Activated CD4-positive, alpha-beta T cell treated with anti-CD3 and anti-CD28 coated beads for 48 hours (primary cell): ENCODE measurements around the gene NUMA1.
A peak's percentile ranks its signal among the peaks of the same experiment; 100 is the strongest.

Source experiments
- DNase-seq: peaks from one replicate; pipeline ENCODE4 v3.0.0-alpha.2; 2020

The NUMA1 gene

DNA sequence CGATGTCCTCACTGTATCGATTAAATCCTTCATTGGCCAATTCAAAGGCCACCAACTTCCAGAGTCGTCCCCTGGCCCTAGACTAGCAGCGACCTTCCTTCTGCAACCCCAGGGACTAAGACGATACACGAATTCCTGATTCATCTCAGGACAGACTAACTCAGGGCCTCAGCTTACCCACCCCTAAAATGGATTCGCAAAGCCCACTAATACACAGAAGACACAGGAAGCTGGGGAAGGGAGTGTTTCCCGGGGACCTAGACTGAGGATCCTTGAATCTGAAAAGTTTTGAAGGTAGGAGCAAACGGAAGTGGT lies 22.2 kb upstream of the NUMA1 start:
- DNase-seq: no peak

GRCh38 chr11:72102162-72102561 lies 21.8 kb upstream of the NUMA1 start:
- DNase-seq: no peak

DNA sequence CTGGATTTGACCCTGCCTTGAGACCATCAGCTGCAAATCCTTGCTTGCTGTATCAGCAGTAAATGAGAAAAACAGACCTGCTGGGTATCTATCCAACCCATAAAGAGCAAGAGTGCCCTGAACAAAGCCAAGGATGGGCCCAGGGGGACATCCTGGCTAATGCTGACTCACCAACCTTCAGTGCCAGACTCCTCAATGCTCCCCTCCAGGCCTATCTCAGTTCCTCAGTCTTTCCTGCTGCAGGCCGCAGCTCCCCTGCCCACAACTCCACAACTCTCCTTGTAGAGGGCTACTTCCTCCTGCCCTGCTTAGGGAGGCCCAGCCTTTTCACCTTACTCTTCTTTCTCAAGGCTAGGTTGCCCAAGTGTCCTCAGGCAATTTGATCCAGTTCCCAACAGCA lies 20.1 kb upstream of the NUMA1 start:
- no peak for DNase-seq

DNA sequence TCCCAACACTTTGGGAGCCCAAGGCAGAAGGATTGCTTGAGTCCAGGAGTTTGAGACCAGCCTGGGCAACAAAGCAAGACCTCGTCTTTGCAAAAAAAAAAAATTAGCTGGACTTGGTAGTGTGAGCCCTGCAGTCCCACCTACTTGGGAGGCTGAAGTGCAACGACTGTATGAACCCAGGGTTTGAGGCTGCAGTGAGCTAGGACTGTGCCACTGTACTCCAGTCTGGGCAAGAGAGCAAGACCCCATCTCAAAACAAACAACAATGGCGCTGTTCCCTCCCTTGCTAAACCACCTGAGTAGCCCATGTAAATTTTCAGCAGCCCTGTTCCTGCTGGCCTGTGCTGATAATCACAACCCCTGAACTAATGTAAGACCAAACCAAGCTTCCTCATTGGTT lies 19.7 kb upstream of the NUMA1 start:
- no peak for DNase-seq

GRCh38 chr11:72098741-72099140 lies 18.4 kb upstream of the NUMA1 start:
- no peak for DNase-seq

GRCh38 chr11:72091292-72091691 lies 10.9 kb upstream of the NUMA1 start:
- peak; percentile 73 for DNase-seq

- DNase-seq: no peak
These were observed 7.9 kb upstream of the NUMA1 start for GRCh38 chr11:72088076-72088808.

GRCh38 chr11:72085621-72086351 lies 5.4 kb upstream of the NUMA1 start:
- no peak for DNase-seq

GRCh38 chr11:72084965-72085364 lies 4.6 kb upstream of the NUMA1 start:
- no peak for DNase-seq

DNA sequence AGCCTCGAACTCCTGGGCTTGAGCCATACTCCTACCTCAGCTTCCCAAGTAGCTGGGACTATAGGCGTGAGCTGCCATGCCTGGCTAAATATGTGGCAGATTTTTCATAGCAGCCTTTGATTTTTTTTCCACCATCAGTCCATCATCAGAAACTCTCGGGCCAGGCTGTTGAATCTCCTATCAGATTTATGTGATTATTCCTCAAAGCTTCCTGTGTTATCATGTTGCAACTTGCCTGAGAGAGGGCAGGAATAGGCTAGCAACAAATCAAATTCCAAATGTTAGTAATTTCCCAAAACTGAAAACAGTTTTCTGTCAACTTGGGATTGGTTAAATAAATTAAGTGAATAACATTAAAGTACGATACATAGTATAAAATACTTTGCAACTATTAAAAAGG lies 3.7 kb upstream of the NUMA1 start:
- DNase-seq: no peak

GRCh38 chr11:72083414-72083813 lies 3.1 kb upstream of the NUMA1 start:
- no peak for DNase-seq

- DNase-seq: no peak
These were observed 1.6 kb upstream of the NUMA1 start for GRCh38 chr11:72081821-72082453.

DNA sequence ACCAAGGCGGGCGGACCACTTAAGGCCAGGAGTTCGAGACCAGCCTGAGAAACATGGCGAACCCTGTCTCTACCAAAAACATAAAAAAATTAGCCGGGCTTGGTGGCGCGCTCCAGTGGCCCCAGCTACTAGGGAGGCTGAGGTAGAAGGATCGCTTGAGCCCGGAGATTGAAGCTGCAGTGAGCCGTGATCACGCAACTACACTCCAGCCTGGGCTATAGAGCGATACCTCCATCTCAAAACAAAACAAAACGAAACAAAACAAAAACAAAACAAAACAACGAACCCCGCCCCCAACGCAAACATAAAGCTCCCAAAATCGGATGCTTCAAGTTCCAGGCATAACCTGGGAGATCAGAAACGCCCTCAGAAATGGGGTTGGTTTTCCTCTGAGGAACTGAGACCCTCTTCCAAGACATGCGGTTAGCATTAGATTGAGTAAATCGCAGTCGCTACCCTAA lies 872 bp upstream of the NUMA1 start:
- DNase-seq: no peak

- DNase-seq: no peak
These were observed 470 bp downstream of the NUMA1 start for GRCh38 chr11:72079819-72080325.

DNA sequence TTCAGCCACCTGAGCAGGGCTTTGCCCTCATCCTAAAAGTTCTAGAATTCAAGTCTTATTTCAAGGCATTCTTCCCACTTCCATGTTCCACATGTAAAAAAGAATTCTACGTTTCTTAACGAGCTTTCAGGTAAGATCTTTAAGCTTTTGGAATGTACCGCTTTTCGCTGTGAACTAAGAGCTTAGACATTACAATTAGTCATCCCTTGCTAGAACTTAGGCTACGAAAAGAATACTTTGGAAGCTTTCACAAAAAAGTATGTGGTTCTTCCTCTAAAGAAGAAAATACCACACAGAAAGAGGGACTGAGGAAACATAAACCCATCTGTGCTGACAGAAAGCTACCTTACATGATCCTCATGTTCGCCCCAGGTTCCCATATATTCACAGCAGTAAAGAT lies 1.9 kb downstream of the NUMA1 start:
- DNase-seq: no peak

DNA sequence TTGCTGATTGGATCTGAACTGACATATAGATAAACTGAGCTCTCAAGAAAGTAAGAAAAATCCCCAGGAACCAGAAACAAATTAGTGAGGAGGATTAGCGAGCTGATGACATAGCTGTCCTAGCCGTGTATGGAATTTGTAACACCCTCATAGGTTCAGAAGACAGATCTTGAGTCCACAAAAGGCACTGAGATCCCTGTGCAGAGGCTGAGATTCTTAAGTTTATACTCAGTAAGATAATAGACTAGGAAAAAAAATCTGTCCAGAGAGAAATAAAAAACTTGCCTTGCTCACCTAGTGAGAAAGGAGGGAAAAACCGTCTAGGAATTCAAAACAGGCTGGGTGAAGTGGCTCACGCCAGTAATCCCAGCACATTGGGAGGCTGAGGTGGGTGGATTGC lies 4.6 kb downstream of the NUMA1 start:
- DNase-seq: no peak

- DNase-seq: no peak
These were observed 5.2 kb downstream of the NUMA1 start for GRCh38 chr11:72075109-72075508.

DNA sequence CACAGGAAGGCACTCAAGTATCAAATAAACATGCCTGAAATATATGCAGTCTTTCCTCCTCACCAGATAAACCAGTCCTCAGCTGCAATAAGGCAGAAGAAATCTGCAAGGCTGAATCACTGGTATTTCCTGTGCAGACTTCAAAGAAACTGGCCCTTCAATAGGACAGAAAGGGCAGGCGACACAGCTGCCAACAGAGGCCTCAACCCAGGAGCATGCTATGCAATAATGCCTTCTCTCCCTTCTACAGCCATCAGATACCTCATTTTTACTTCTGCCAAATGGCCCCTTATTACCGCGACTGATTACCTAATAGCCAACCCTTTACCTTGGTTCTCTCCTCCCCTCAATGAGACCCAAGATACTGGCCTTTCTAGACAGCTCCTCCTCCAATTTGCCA lies 8.0 kb downstream of the NUMA1 start:
- DNase-seq: no peak

- no peak for DNase-seq
These were observed 9.9 kb downstream of the NUMA1 start for GRCh38 chr11:72070491-72070890.

DNA sequence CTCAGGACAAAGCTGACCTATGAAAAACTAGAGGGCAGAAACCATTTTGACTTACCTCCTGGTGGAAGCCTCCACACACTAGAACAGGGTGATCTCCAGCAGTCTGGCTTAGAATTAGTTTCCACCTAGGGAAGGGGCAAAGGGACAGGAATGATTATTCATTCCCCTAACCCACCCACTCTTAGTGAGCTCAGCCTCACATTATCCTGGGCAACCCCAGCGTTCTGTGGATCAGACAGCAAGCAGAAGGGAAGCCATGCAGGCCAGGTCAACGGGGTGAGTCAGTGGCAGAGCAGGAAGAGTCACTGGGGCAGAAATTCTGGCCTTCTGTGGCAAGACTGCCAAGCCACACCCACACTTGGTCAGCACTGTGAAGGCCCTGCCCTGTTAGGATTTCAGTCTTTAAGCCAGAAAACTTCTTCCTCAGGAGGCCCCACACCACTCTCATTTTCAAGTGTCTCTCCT lies 10.5 kb downstream of the NUMA1 start:
- DNase-seq: no peak

DNA sequence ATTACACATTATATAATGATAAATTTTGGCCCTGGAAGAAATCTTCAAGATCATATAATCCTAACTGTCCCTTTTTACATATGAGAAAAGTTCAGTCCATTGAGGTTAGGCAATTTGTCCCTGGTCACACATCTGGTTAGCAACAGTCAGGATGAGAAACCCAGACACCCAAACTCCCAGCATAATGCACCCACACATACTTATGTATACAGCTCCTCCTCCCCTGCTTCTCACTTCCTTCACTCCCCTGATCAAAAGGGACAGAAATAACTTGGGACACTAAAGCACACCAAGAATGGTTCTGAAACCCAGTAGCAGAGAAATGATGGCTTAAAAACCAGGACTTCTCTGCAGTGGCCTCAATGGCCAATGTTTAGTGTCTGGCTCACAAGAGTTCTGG lies 11.1 kb downstream of the NUMA1 start:
- no peak for DNase-seq

DNA sequence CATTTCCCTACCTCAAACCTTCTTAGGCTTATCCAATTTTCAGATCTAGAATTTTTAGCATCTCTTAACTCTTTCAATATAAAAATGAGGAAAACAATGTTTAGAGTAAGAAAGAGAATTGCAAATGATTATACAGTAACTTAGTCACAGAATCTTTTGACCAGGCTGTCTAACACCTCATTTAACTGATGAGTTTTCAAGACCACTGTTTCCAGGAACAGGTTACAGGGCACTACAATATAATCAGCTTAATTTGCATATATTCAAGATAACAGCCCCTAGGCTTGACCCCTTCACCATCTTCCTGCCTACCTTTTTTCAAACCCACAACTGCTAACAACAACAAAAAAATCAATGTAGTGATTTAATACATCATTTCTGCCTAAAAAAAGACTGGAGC lies 12.7 kb downstream of the NUMA1 start:
- no peak for DNase-seq

DNA sequence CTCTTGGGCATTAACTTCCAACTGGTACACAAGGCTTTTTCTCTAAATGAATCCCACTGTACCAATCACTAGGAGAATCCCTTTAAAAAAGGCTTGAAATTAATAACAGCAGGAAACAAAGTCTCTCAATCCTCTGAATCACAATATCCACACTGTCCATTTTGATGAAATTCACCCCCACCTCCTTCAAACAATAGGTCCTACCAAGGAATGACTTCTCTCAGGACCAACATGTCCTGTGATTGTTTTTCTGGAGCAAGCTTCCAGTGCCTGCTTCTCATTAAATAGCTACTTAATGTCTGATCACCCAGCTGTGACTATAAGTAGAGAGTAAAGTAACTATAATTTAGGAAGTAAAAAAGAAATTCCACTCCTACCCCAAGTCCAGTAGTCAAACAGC lies 13.1 kb downstream of the NUMA1 start:
- no peak for DNase-seq

- DNase-seq: no peak
These were observed 13.5 kb downstream of the NUMA1 start for GRCh38 chr11:72066855-72067254.
